ENCODE measurements around the gene GALNT4.

- TF ChIP-seq POLR2AphosphoS5 (IDR thresholded peaks at IDR 0.05) (no peak), POLR2A (IDR thresholded peaks at IDR 0.05; ENCODE audit: low read depth) (no peak), CTCF (IDR thresholded peaks at IDR 0.05) (no peak)
These were observed 3.8 kb upstream of the GALNT4 start for GRCh38 chr12:89528434-89528833.

Measured in esophagus muscularis mucosa (tissue), 3 donors.